Coronary artery (tissue), 2 donors: Measurements from ENCODE around the gene KRT74.

ENCODE experiments used
- DNase-seq: peaks from one replicate; pipeline ENCODE4 v3.0.0-alpha.2; 2017; ENCODE audit warnings: low spot score
- H3K27ac ChIP-seq, 2 donors: fragments of 200-600 bp; sonication (generic); one replicate each; pipeline ENCODE4 v1.5.1; 2016 to 2019
- H3K4me3 ChIP-seq: fragments of 200-600 bp; sonication (generic); 2 replicates; pipeline ENCODE4 v1.5.1; 2016; ENCODE audit warnings: mild to moderate bottlenecking, moderate library complexity
- TF ChIP-seq, protein P1 (sequence below): fragments of 200-600 bp; sonication (generic); IDR thresholded peaks from one replicate; pipeline ENCODE4 v1.5.1; 2019; ENCODE audit warnings: antibody characterized with exemption

Gene KRT74

DNA sequence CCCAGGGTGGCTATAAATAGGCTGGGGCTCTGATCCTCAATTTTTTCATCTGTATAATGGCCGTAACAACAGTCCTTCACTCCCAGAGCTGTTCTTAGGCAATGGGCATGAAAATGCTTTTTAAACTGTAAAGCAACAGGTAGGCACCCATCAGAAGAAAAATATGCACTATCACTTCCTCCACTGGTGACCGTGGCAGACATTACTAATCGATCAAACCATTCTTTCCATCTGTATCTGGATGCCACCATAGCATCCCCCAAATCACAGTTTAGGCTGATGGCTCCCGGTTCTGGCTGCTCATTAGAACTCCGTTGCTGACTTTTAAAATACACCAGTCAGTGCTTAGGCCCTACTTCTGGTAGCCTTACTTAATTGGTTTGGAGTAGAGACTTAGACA, 31.9 kb downstream of the KRT74 start:
- Histone ChIP-seq H3K4me3 (no peak overlapping the region), H3K27ac (no peak overlapping the region)
- no peak for DNase-seq
- TF ChIP-seq, protein P1, sequence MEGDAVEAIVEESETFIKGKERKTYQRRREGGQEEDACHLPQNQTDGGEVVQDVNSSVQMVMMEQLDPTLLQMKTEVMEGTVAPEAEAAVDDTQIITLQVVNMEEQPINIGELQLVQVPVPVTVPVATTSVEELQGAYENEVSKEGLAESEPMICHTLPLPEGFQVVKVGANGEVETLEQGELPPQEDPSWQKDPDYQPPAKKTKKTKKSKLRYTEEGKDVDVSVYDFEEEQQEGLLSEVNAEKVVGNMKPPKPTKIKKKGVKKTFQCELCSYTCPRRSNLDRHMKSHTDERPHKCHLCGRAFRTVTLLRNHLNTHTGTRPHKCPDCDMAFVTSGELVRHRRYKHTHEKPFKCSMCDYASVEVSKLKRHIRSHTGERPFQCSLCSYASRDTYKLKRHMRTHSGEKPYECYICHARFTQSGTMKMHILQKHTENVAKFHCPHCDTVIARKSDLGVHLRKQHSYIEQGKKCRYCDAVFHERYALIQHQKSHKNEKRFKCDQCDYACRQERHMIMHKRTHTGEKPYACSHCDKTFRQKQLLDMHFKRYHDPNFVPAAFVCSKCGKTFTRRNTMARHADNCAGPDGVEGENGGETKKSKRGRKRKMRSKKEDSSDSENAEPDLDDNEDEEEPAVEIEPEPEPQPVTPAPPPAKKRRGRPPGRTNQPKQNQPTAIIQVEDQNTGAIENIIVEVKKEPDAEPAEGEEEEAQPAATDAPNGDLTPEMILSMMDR, result no peak

DNA sequence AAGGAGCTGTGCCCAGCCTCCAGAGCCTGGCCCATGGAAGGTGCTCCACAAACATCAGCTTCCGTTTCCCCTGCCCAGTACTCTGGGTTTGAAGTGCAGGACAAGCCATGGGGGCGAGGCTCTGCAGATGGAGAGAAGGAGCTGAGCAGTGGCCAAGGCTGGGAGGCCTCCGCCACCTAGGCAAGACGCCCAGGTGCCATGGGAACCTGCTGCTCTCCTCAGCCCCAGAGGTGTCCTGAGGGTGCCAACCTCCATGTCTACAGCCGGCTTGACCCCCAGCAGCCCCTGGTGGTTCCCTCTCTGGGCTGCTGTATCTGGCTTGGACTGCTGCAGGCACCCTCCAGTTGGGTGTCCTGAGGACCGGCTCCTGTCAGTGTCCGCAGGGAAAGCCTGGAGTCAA, 33.1 kb downstream of the KRT74 start:
- TF ChIP-seq, protein P1, result no peak

DNA sequence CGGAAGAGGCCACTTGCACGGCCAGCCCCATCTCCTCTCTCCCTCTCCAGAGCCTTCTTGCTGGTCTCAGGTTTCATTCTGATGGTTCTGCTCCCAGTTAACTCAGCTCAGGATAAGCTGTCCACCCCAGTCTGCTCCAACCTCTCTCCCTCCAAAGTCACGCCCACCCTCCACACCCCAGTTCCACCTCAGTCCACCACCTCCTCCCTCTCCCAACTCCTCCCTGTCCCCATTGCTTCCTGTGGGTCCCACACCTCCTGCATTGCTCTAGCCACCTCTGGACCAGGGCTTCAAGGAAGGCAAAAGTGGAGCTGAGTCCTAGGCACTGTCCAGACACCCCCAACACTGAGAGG, 33.8 kb downstream of the KRT74 start:
- Histone ChIP-seq H3K4me3 (no peak overlapping the region), H3K27ac (no peak overlapping the region)
- TF ChIP-seq, protein P1, result no peak
- DNase-seq, result no peak

More for the DNA sequence above, 33.1 kb downstream of the KRT74 start:
- Histone ChIP-seq H3K4me3 (no peak overlapping the region), H3K27ac (no peak overlapping the region)
- no peak for DNase-seq

DNA sequence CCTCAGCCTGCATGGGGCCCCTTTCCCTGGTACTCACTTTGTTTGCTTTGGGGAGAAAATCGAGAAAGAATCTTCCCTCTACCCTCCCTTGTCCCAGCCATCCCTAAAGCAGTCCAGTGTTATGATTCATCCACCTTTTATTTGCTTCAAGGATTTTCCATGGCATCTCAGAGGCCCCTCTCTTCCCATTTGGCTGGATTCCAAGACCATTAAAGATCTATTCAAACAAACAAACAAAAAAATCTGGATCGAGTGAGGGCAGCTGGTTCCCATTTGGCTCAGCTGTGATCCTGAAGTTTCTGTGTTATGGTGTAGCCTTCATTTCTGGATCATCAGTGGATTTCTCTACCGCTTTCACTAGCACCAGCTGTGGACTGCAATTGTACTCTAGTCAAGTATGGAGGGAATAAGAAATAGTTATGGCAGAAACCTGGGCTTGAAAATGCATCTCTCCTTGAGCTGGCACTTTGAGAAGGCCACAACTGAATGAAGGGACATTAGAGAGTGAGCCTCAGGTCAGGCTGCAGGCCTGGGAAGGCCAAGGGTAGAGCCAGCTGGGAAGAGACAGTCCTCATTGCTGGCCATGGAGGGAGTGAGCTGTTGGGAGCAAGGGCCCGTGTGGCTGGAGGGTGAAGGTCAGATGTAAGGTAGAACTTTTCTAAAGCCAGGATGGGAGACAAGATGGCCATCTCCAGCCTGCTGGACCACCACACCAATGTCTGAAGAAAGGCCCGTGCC, 34.4 kb downstream of the KRT74 start:
- TF ChIP-seq, protein P1, result no peak
- Histone ChIP-seq H3K27ac (peak overlapping the region in 1 of 2 donors; percentile 30), H3K4me3 (no peak overlapping the region)
- no peak for DNase-seq

DNA sequence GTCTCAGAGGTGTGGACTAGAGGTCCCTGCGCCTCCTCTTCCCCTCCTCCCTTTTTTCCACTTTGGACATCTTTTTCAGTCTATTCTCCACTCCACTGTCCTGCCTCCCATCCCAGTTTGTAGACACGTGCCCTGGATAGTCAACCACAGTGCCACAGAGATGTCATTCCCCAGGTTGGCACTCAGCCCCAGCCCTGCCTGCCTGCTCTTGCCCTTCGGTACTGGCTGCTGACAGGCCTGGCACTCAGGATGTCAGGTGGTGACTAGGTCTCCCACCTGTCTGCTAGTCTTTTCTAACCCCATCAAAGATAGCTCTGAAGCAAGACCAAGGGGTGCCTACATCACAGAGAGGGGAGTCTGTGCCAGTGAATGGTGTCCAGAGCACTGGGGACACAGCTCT, 36.5 kb downstream of the KRT74 start:
- TF ChIP-seq, protein P1, result no peak
- no peak overlapping the region for H3K4me3 ChIP-seq
- DNase-seq, result no peak
- no peak overlapping the region for H3K27ac ChIP-seq

DNA sequence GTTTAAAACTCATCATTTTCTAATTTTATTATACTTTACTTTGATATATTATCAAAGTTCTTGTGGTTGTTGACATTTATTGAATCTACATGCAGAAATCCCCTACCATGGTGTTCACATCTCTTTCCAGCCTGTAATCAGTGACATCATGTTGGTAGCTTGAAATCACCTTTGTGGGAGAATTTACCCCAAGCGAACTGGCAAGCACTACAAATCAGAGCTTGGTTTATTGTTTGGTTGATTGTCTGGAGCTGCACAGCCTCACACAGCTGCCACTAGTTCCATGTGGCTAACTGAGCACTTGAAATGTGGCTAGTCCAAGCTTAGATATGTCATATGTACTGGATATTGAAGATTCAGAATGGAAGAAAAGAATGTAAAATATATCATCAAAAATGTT, 38.1 kb downstream of the KRT74 start:
- no peak for DNase-seq
- TF ChIP-seq, protein P1, result no peak
- no peak overlapping the region for H3K4me3 ChIP-seq
- H3K27ac ChIP-seq, result no peak overlapping the region

DNA sequence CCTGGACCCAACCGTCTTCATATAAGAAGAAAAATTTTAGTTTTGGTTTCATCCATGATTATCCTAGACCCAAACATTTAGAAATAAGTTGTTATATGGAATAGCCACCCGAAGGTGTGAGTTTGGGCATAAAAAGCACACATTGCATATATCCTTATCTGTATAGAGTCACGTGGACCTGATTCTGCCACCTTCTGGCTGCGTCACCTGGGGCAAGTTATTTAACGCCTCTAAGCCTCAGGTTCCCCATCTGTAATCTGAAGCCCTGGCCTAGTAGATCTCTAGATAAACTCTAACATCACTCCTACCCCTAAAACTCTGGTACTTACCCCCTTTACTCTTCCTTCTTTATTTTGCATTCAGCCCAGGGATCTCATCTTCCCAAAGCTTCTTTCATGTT, 39.2 kb downstream of the KRT74 start:
- no peak for DNase-seq
- TF ChIP-seq, protein P1, result no peak
- Histone ChIP-seq H3K4me3 (no peak overlapping the region), H3K27ac (no peak overlapping the region)
